DND-41 (cell line): ENCODE measurements around the gene PITPNM1.

ENCODE experiments used
- CTCF ChIP-seq: IDR thresholded peaks from 2 replicates; pipeline ENCODE4 v1.5.1; 2012; ENCODE audit warnings: borderline replicate concordance, low read length, moderate library complexity, mild to moderate bottlenecking; ENCODE audit not compliant: poor library complexity, severe bottlenecking; ENCODE audit errors: extremely low read depth
- EZH2 ChIP-seq: IDR thresholded peaks from 3 replicates; pipeline ENCODE4 v1.6.1; 2012; ENCODE audit warnings: borderline replicate concordance, low read depth, mild to moderate bottlenecking, moderate library complexity, low read length, inconsistent platforms; ENCODE audit not compliant: severe bottlenecking

DNA sequence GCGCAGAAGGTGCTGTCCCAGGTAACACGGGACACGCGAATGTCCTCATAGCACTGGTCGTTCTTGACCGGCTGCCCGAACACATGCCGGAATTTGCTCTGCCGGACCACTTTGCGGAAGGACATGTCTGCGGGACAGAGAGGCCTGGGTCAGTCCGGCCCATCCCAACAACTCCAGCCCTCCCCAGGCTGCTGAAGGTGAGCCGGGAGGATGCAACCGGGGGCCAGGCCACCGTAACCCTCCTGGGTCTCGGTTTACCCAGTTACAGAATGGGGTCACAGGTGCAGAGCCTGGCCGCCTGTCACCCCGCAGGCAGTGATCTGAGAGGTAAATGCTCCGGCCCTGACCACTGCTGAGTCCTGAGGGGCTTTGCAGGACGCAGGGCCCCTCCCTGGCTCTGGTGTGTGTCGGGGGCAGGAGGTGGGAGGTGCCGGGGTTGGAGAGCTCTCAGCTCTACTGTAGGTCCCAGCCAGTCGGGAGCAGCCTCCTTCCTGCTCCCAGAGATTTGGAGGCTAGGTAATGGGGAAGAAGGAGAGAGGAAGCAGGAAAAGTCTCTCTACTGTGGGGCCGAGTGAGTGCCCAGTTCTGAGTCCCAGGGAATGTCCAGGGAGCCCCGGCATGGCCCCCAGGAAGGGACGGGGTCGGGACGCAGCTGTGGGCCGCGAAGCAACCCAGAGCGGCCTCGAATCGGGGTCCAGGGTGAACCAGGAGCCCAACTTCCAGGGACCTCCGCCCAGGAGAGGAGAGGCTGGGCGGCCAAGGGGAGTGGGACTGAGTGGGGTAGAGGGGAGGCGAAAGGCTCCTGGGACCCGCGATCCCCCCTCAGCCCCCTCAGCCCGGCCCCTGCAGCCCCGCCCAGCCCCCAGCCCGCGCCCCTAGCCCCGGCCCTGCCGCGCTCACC is 62.4 kb downstream of the PITPNM1 start:
- TF ChIP-seq CTCF (no peak), EZH2 (no peak)
